ENCODE results near the gene TERT.

GRCh38 chr5:1293416-1294205 lies 1.3 kb downstream of the TERT start:
- TF ChIP-seq CTCF (conservative IDR thresholded peaks at IDR 0.05; ENCODE audit: low read depth, low read length) (no peak), BHLHE40 (IDR thresholded peaks at IDR 0.05; ENCODE audit: low read depth, low read length) (no peak), CEBPB (IDR thresholded peaks at IDR 0.05; ENCODE audit: low read depth, low read length) (no peak), POLR2A (IDR thresholded peaks at IDR 0.05; ENCODE audit: low read depth, low read length) (no peak), MAFK (IDR thresholded peaks at IDR 0.05; ENCODE audit: low read depth, low read length) (no peak), RFX5 (IDR thresholded peaks at IDR 0.05; ENCODE audit: low read depth, low read length) (no peak), RCOR1 (IDR thresholded peaks at IDR 0.05; ENCODE audit: insufficient replicate concordance, low read length) (no peak), USF2 (IDR thresholded peaks at IDR 0.05; ENCODE audit: low read depth, low read length) (no peak), RAD21 (IDR thresholded peaks at IDR 0.05; ENCODE audit: low read length) (no peak), SMC3 (IDR thresholded peaks at IDR 0.05; ENCODE audit: low read depth, low read length) (no peak), NFE2L2 (IDR thresholded peaks at IDR 0.05; ENCODE audit: low read depth, low read length) (no peak), CHD1 (IDR thresholded peaks at IDR 0.05; ENCODE audit: low read depth, low read length) (no peak), MXI1 (IDR thresholded peaks at IDR 0.05; ENCODE audit: borderline replicate concordance, low read depth, low read length) (no peak), FOS (IDR thresholded peaks at IDR 0.05; ENCODE audit: low read depth, low read length) (no peak)
